Kidney epithelial cell (primary cell): ENCODE results near the gene MBNL2. TPM values are rescaled to one million over a fixed set of nuclear protein-coding genes. Genes with fewer than 3 reads are reported as not detected.

Source experiments
- DNase-seq: peaks from one replicate; pipeline ENCODE4 v3.0.0-alpha.2; 2010; ENCODE audit warnings: low read depth
- H3K27me3 ChIP-seq: 2 replicates; pipeline ENCODE4 v1.6.0; 2011; ENCODE audit warnings: low read length; ENCODE audit not compliant: control insufficient read depth, insufficient read depth
- H3K36me3 ChIP-seq: 2 replicates; pipeline ENCODE4 v1.5.1; 2011; ENCODE audit warnings: low read length; ENCODE audit not compliant: control insufficient read depth, insufficient read depth
- H3K4me3 ChIP-seq: 2 replicates; pipeline ENCODE4 v1.5.1; 2011; ENCODE audit warnings: low read depth, mild to moderate bottlenecking, control low read depth, low read length
- total RNA-seq: library from RNA; depleted of rRNA; stranded (reverse); fragments of >200 nt; gene quantifications from 2 replicates; pipeline ENCODE4 v1.2.3, GENCODE V29; 2015
- TF ChIP-seq, protein P1 (sequence below): IDR thresholded peaks from 2 replicates; pipeline ENCODE4 v1.5.1; 2011; ENCODE audit warnings: mild to moderate bottlenecking, moderate library complexity, low read length, control low read depth, inconsistent platforms; ENCODE audit not compliant: insufficient read depth, poor library complexity, severe bottlenecking

The MBNL2 gene
- total RNA-seq, 1 donor from 2014 or later = 42.4 TPM

DNA sequence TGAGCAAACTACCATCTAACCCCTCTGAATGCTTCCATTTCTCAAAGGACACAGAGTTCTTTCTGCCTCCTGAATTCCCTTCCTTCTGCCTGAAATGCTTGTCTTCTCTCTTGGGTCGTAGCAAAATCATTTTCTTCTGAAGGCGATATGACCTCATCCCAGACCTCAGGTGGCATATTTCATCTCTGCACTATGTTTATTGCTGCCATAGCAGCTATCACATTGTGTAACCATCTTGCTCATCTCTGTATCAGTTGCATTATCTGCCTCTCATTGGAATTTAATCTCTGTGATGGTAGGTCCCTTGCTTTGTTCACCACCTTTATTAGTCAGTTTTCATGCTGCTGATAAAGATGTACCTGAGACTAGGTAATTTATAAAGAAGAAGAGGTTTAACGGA, 179.3 kb downstream of the MBNL2 start:
- H3K36me3 ChIP-seq = no peaks in the 10 kb centered on the region
- DNase-seq = no peak
- H3K4me3 ChIP-seq = no peak overlapping the region
- no peaks in the 10 kb centered on the region for H3K27me3 ChIP-seq
- TF ChIP-seq, protein P1, sequence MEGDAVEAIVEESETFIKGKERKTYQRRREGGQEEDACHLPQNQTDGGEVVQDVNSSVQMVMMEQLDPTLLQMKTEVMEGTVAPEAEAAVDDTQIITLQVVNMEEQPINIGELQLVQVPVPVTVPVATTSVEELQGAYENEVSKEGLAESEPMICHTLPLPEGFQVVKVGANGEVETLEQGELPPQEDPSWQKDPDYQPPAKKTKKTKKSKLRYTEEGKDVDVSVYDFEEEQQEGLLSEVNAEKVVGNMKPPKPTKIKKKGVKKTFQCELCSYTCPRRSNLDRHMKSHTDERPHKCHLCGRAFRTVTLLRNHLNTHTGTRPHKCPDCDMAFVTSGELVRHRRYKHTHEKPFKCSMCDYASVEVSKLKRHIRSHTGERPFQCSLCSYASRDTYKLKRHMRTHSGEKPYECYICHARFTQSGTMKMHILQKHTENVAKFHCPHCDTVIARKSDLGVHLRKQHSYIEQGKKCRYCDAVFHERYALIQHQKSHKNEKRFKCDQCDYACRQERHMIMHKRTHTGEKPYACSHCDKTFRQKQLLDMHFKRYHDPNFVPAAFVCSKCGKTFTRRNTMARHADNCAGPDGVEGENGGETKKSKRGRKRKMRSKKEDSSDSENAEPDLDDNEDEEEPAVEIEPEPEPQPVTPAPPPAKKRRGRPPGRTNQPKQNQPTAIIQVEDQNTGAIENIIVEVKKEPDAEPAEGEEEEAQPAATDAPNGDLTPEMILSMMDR = no peak

DNA sequence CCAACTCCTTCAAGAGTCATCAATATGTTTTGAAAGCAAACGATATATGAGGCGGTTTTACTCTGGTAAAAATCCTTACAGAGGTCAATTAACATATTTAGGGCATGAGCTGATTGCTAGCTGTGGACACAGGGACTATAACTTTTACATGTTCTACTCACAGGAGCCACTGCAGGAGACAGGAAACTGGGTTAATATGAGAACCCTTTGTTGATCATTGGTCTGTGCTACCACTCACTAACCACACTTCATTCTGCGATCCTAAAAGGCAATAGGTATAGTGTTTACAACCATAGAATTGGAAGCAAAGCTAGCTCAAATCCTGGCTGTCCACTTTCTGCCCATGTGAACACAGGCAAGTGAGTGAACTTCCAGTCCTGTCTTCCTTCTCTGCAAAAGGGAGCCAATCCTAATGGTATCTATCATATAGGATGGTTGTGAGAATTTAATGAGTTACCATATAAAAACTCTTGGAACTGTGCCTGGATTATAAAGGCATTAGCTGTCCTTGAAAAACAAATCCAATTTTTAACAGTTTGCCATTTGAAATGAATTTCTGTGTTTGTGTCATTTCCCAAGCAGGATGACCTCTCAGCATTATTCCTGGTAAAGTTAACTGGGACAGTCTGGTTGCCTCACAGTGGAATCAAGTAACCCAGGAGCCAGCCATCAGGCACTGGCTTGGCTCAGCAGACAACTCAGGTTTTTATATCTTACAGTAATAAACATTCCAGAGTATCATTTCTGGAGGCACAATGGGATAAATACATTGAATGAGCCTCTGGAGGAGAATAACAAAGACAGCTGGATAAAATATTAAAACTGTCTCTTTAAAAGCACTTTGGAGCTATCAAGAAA, 182.0 kb downstream of the MBNL2 start:
- Histone ChIP-seq H3K36me3 (no peaks in the 10 kb centered on the region), H3K4me3 (no peak overlapping the region), H3K27me3 (no peaks in the 10 kb centered on the region)
- DNase-seq = no peak
- TF ChIP-seq, protein P1 = no peak

DNA sequence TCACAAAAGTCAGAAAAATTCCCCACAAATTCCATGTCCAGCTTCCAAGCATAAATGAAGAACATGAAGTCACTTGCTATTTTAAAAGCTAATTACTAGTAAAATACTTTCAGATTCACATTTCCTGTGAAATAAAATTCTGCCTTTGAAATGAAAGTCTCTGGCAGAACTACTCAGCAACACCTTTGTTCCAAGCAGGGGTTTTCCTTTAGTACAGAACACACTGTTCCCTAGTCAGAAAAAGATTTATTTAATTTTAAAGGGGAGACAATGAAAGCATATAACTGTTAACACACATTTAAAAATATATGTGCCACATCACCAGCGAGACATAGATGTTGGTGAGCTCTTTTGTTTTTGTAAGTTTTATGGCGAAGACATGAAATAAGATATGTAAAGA, 185.4 kb downstream of the MBNL2 start:
- TF ChIP-seq, protein P1 = no peak
- Histone ChIP-seq H3K4me3 (no peak overlapping the region), H3K36me3 (no peaks in the 10 kb centered on the region)

DNA sequence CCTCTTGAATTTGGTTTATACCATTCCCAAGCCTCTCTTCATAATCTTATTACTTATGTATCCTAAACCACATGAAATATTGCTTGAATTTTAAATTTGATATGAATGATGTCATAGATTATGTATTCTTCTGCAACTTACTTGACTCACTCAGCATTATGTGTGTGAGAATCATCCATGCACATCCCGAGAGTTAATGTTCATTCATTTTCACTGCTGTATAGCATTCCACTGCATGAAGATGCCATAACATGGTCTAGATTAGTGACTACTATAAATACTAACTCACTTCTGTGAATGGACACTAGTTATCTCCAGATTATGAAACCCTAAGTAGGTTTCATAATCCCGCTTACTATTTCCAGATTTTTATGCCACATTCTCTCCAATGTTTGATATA, 186.8 kb downstream of the MBNL2 start:
- TF ChIP-seq, protein P1 = no peak
- Histone ChIP-seq H3K36me3 (no peaks in the 10 kb centered on the region), H3K4me3 (no peak overlapping the region), H3K27me3 (no peaks in the 10 kb centered on the region)
- DNase-seq = no peak

More for the DNA sequence above, 185.4 kb downstream of the MBNL2 start:
- no peak for DNase-seq
- no peaks in the 10 kb centered on the region for H3K27me3 ChIP-seq

DNA sequence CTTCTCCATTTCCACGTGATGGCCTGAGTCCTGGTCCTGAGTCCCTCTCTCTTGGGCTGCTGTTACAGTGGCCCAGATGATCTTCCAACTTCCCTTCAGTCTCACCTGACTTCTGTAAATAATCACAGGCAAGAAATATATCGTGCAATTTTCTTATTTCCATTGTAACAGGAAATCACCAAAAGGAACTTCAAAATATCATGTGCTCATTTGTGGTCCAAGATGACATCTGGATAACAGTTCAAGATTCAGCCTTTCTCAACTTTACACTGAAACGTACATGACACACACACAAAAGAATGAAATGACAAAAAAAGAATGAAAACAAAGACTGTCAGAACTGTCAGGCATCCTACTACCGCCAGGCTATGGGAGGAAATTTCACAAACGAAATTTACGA, 189.9 kb downstream of the MBNL2 start:
- no peak for DNase-seq
- Histone ChIP-seq H3K36me3 (no peaks in the 10 kb centered on the region), H3K27me3 (no peaks in the 10 kb centered on the region), H3K4me3 (no peak overlapping the region)
- TF ChIP-seq, protein P1 = no peak

DNA sequence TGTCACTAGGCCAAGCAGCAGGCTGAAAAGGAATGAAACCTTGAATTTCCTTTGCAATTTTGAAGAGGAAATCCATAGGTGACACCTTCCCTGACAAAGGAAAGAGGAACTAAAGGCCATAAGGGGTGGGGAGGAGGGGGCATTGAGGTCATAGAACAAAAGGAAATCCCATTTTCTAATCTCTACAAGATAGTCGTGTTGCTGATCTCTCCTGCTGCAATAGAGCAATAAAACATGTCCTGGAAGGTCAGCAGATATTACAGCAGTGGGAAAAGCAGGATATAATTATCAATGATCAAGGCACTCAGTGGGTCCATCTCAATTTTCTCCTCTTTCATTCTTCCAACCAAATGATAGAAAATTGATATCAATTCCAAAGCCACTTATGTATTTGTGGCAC, 191.6 kb downstream of the MBNL2 start:
- TF ChIP-seq, protein P1 = no peak
- no peak for DNase-seq
- H3K27me3 ChIP-seq = no peaks in the 10 kb centered on the region
- no peak overlapping the region for H3K4me3 ChIP-seq
- H3K36me3 ChIP-seq = no peaks in the 10 kb centered on the region
